GM19193 (cell line): ENCODE data around the gene MTOR.

Experiments used
- POLR2A ChIP-seq: IDR thresholded peaks from 4 replicates; pipeline ENCODE4 v1.6.1; 2011; ENCODE audit not compliant: insufficient read depth, insufficient read length; ENCODE audit errors: extremely low read depth

MTOR gene

GRCh38 chr1:11262171-11263049, at the start of gene MTOR:
Gene MTOR, minus strand, starts transcription at chr1:11262551. Its CDS starts 3,142 bp downstream, at chr1:11259409.
- peak; percentile 80 for TF ChIP-seq POLR2A

GRCh38 chr1:11309385-11309784, 47.0 kb upstream of the MTOR start:
- no peak for TF ChIP-seq POLR2A

DNA sequence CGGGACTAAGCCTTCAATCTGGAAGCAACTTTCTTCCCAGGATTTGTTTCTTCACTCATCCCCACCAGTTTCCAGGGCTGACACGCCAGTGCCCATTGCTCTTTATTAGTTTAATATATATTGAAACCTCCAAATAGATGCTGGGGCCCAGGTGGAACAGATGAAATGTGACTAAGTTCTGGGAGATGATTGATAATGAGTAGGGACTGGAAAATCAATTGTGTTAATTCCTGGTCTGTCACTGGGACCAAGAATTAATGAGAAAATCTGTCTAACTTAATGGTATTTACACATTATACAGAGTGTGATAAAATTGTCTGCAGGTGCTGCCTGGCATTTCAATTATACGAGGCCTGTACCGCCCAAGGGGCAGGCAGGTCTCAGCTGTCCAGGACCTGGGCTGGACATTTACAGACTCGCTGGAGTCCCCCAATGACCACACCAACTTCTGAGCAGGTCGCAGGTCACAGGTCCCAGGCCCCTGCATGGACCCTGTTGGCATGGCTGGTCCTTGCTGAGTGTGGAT, 46.4 kb upstream of the MTOR start:
- TF ChIP-seq POLR2A, result no peak

DNA sequence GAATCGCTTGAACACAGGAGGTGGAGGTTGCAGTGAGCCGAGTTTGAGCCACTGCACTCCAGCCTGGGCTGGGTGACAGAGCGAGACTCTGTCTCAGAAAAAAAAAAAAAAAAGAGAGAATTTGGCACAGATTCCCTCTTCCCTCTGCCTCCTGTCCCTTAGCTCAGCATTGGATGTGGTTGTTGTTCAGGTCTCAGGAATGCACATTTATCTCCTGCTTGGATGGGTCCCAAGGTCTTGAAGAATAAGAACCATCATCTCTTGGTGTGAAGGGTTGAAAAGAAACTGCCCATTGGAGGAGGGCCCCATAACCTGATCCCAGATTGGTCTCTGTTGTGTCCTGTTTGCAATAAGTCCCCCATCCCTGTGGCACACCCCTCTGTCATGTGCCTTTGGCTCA, 45.5 kb upstream of the MTOR start:
- no peak for TF ChIP-seq POLR2A

- no peak for TF ChIP-seq POLR2A
Observed at GRCh38 chr1:11302366-11302765, 40.0 kb upstream of the MTOR start.

DNA sequence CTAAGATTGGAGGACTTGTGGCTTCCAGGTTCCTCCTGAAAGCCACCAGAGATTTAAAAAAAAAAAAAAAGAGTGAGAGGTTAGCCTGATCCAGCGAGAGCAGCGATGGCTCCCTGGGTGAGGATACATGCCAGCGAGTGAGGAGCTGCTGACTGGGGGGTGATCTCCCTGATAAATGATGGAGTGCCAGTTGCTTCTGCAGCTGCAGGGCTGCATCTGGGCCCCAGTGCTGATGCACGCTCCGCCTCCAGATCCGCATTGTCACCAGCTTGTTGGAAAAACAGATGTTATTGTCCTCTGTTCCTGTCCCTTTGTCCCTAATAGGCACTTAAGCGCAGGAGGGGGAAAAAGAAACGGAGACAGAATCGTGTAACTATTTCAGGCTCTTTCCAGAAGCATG, 39.2 kb upstream of the MTOR start:
- no peak for TF ChIP-seq POLR2A

DNA sequence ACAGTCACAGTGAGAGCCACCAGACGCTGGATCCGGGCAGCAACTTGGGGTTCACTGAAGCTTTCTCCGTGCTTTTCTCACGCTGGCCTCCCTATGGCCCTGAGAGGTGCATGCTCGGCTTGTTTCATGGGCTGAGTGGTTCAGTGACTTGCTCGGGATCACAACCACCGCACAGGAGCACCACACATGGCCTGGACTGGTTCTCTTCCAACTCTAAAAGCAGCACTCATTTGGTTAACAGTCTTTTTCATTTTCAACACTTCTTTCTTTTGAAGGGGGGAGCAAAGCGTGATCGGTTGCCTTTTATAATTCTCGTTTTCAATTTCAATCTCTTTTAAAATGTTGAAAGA, 36.8 kb upstream of the MTOR start:
- TF ChIP-seq POLR2A, result no peak

- TF ChIP-seq POLR2A, result no peak
Observed at GRCh38 chr1:11298390-11299224, 36.3 kb upstream of the MTOR start.

GRCh38 chr1:11295905-11296304, 33.6 kb upstream of the MTOR start:
- TF ChIP-seq POLR2A, result no peak

DNA sequence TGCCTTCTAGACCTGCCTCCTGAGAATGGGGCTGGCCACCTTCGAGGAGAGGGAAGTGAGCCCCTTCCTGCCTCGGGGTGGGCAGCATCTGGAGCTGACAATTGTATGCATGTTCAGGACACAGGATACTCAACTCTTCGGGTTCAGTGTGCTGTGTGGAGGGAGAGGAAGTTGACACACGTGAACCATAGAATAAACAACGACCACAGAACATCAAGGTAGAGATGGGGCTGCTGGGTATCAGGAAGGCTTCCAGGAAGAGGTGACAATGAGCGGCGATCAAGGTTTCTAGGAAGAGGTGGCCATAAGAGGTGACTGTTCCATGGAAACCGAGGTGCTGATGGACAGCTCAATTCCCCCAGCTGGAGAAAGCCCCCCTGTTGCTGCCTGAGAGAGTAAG, 32.6 kb upstream of the MTOR start:
- TF ChIP-seq POLR2A, result no peak

DNA sequence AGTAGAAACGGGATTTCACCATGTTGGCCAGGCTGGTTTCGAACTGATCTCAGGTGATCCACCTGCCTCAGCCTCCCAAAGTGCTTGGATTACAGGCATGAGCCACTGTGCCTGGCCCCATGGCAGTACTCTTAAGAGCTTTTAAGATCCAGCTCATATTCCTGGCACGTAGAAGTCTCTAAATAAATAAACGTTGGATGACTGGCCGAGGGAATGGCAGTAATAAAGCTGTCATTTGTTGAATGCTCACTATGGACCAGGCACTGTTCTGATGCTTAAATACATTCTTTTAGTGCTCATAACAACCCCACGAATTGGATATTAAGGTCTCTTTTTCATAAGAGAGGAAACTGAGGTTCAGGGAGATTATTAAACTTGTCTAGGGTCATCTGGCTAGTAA, 31.5 kb upstream of the MTOR start:
- TF ChIP-seq POLR2A, result no peak

GRCh38 chr1:11291049-11291448, 28.7 kb upstream of the MTOR start:
- TF ChIP-seq POLR2A, result no peak

- no peak for TF ChIP-seq POLR2A
Observed at GRCh38 chr1:11289064-11289463, 26.7 kb upstream of the MTOR start.

DNA sequence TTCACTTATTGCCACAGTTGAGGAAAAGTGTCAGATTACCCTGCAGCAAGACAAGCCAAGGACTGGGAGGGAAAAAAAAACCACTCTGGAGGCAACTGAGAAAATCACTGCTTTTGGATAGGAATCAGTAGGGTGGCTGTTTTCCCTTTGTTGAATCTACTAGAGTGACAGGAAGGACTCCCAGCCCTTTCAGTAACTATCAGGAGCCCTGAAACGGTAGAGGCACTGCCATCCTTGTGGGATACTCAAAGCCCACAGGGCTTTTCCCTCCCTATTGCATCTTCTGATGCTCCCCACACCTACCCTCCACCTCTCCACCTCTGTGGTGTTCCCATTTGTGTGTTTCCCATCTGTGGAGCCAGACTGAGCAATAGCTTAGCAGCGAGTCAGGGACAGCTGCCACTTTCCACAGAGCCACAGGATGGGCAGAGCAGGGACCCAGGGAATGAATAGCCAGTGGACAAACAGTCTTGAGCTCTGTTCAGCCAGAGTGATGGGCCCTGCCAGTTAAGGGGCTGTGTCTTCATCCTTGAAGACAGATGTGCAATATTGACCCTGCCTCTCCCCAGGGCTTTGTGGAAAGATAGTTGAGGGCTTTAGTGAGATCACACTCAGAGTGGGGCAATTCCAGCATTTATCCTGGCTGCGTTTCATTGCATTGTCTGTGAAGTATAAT, 24.5 kb upstream of the MTOR start:
- TF ChIP-seq POLR2A, result no peak

DNA sequence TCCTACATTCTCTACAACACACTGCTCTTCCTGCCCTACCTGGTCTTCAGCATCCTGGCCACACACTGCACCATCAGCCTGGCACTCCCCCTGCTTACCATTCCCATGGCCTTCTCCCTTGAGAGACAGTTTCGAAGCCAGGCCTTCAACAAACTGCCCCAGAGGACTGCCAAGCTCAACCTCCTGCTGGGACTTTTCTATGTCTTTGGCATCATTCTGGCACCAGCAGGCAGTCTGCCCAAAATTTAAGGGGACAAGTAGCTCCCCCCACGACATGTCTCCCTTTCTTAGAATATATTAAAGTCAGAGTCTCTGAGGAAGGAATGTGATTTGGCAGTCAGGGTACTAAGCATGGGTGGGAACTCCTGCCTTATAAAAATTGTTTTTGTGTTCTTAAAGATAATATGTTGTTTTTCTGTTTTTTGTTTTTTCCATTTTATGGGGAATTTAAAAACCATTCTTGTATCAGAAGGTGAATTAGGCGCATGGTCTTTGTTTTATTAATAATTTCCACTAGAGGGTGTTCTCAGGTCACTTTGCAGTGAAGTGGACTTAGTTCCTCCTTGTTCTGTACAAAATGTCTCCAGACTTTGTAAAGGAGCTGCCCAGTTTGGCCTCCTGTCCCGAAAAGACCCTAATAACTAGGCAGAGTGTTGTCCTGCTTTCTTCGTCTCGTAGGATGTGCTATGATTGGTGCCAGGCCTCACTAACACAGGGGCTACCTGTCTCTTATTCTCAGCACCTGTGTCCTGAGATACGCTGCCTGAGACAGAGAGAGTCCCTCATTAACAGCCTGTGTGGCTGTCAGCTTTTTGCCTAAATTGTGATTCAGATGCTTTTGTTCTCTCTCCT, 23.8 kb upstream of the MTOR start:
- no peak for TF ChIP-seq POLR2A

DNA sequence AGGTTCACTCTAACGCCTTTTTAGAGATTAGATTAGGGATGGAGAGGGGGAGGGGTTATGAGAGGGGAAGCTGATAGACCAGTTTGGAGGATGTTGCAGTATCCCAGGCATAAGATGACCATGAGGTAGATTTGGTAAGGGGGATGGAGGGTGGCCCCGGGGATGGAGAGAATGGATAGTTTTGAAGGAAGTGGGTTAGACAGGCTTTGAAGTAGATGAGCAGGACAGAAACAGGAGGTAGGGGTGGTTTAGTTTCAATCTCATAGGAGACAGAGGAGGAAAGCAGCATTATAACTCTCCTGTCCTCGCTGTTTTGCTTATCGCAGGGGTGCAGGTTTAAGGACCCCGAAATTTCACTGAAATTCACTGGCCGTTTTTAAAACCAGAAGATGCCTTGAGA, 22.4 kb upstream of the MTOR start:
- TF ChIP-seq POLR2A, result no peak
